ENCODE measurements around the gene TGFB1.
"Not testable (repeated sequence)": the region's sequence is repeated elsewhere in the genome, so short reads cannot be mapped to it uniquely, and the experiment has no call there.

TGFB1 gene

GRCh38 chr19:41298348-41298964 lies 55.3 kb downstream of the TGFB1 start:
- Histone ChIP-seq H3K4me2 (peak overlapping the region; percentile 79 to 90 (median 82)), H3K4me3 (peak overlapping the region in 5 of 10 experiments; percentile 5 to 28 (median 11); a peak in 5 of 20 replicates), H3K27me3 (no peaks in the 10 kb centered on the region), H3K27ac (peak overlapping the region; percentile 45 to 98 (median 81); a peak in 21 of 22 replicates), H4K20me1 (peaks cover 4 to 100% (median 99%) of the 10 kb centered on the region in 11 experiments; a peak in 20 of 22 replicates), H3K36me3 (peaks cover 65 to 98% (median 93%) of the 10 kb centered on the region in 11 experiments), H3K9ac (peak overlapping the region; percentile 41 to 90 (median 70); a peak in 20 of 22 replicates), H3K9me3 (replicated peaks in 1 of 11) (no peaks in the 10 kb centered on the region), H3K4me1 (peaks cover 77 to 94% (median 92%) of the 10 kb centered on the region in 10 experiments)
- TF ChIP-seq Cebpa-rat (IDR thresholded peaks at IDR 0.05) = no peak

DNA sequence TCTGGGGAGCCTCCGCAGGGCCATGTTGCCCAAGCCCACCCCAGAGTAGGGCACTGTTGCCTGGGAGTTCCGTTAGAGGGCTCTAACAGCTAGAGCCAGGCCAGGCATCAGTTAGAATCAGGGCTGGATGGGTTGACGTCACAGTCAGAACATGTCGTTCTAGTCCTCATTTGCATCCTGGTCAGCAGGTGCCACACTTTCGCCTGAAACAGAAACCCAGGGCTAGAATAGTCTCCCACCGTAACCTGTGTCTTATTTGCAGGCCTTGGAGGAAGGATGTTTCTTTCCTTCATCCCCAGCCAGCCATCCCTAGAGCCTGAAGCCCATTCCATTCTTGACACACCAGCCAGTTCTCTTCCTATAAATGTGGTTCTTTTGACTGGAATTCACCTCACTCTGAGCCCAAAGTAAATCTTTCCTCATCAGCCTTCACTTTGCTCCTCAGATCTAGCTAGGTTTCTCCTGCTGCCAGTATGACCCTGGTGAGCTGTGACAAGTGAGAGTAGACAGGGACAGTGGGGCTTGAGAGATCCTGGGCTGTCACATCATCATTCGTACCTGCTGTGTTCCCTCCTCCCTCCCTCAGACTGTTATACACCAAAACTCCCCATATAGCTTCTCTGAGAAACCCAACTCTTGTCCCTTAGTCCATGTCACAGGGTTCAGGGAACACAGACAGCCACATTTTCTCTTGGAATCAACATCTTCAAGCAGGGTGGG lies 55.9 kb downstream of the TGFB1 start:
- TF ChIP-seq Cebpa-rat (IDR thresholded peaks at IDR 0.05) = no peak
- H3K9me3 ChIP-seq (replicated peaks in 1 of 11) = no peaks in the 10 kb centered on the region
- H3K4me2 ChIP-seq = peak overlapping the region; percentile 79 to 90 (median 82)
- H3K27ac ChIP-seq = peak overlapping the region; percentile 41 to 98 (median 81)
- peak overlapping the region; percentile 41 to 89 (median 59); a peak in 21 of 22 replicates for H3K9ac ChIP-seq
- H3K4me1 ChIP-seq = peaks cover 70 to 87% (median 85%) of the 10 kb centered on the region in 10 experiments
- H3K36me3 ChIP-seq = peaks cover 65 to 98% (median 93%) of the 10 kb centered on the region in 11 experiments
- H3K27me3 ChIP-seq = no peaks in the 10 kb centered on the region
- H4K20me1 ChIP-seq = peaks cover 4 to 100% (median 98%) of the 10 kb centered on the region in 11 experiments; a peak in 20 of 22 replicates
- H3K4me3 ChIP-seq = peak overlapping the region in 2 of 10 experiments; percentile 11 to 18; a peak in 4 of 20 replicates

- H3K9me3 ChIP-seq (replicated peaks in 1 of 11) = no peaks in the 10 kb centered on the region
- no peak for TF ChIP-seq Cebpa-rat (IDR thresholded peaks at IDR 0.05)
- H3K36me3 ChIP-seq = peaks cover 72 to 100% (median 98%) of the 10 kb centered on the region in 11 experiments
- no peaks in the 10 kb centered on the region for H3K27me3 ChIP-seq
- H3K4me2 ChIP-seq = peak overlapping the region; percentile 79 to 90 (median 82)
- peaks cover 6 to 100% (median 98%) of the 10 kb centered on the region in 11 experiments; a peak in 20 of 22 replicates for H4K20me1 ChIP-seq
- H3K4me3 ChIP-seq = no peak overlapping the region; a peak in 1 of 20 replicates
- H3K9ac ChIP-seq = peak overlapping the region in 10 of 11 experiments; percentile 17 to 89 (median 65); a peak in 13 of 22 replicates
- H3K27ac ChIP-seq = peak overlapping the region in 10 of 11 experiments; percentile 2 to 98 (median 82); a peak in 14 of 22 replicates
- peaks cover 57 to 74% (median 72%) of the 10 kb centered on the region in 10 experiments for H3K4me1 ChIP-seq
These were observed 57.3 kb downstream of the TGFB1 start for GRCh38 chr19:41296433-41296871.

- H3K27me3 ChIP-seq = no peaks in the 10 kb centered on the region
- H4K20me1 ChIP-seq = peaks cover 13 to 100% (median 97%) of the 10 kb centered on the region in 11 experiments; a peak in 20 of 22 replicates
- TF ChIP-seq Cebpa-rat (IDR thresholded peaks at IDR 0.05) = no peak
- peaks cover 73 to 100% (median 98%) of the 10 kb centered on the region in 11 experiments for H3K36me3 ChIP-seq
- peaks cover 47 to 64% (median 62%) of the 10 kb centered on the region in 10 experiments for H3K4me1 ChIP-seq
- peak overlapping the region in 3 of 11 experiments; percentile 8 to 52 (median 14); a peak in 2 of 22 replicates for H3K9ac ChIP-seq
- H3K9me3 ChIP-seq (replicated peaks in 1 of 11) = no peaks in the 10 kb centered on the region
- peak overlapping the region in 1 of 11 experiments; percentile 2; a peak in 1 of 22 replicates for H3K27ac ChIP-seq
- peak overlapping the region in 8 of 11 experiments; percentile 79 to 90 (median 82); a peak in 8 of 22 replicates for H3K4me2 ChIP-seq
- H3K4me3 ChIP-seq = no peak overlapping the region
These were observed 58.2 kb downstream of the TGFB1 start for GRCh38 chr19:41295499-41295898.

GRCh38 chr19:41294393-41294792 lies 59.3 kb downstream of the TGFB1 start:
- H3K4me3 ChIP-seq = no peak overlapping the region
- H3K4me2 ChIP-seq = no peak overlapping the region
- no peaks in the 10 kb centered on the region for H3K9me3 ChIP-seq (replicated peaks in 1 of 11)
- TF ChIP-seq Cebpa-rat (IDR thresholded peaks at IDR 0.05) = no peak
- H3K36me3 ChIP-seq = peaks cover 81 to 100% (median 98%) of the 10 kb centered on the region in 11 experiments
- peaks cover 36 to 53% (median 51%) of the 10 kb centered on the region in 10 experiments for H3K4me1 ChIP-seq
- H4K20me1 ChIP-seq = peaks cover 18 to 100% (median 97%) of the 10 kb centered on the region in 11 experiments; a peak in 20 of 22 replicates
- no peaks in the 10 kb centered on the region for H3K27me3 ChIP-seq
- H3K9ac ChIP-seq = no peak overlapping the region
- no peak overlapping the region for H3K27ac ChIP-seq

DNA sequence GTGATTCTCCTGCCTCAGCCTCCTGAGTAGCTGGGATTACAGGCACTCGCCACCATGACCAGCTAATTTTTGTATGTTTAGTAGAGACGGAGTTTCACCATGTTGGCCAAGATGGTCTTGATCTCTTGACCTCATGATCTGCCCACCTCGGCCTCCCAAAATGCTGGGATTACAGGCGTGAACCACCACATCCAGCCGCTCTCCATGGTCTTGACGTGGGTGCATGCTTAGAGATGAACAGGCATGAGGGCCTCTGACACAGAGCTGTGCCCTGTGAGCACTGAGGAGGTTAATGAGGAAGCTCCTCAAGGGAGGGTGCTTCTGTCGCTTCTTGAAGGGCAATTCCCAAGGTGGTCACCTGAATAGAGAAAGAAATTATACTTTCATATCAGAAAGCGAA lies 63.9 kb downstream of the TGFB1 start:
- Histone ChIP-seq H4K20me1 (peaks cover 41 to 97% (median 90%) of the 10 kb centered on the region in 11 experiments; a peak in 20 of 22 replicates), H3K36me3 (peaks cover 98 to 99% (median 98%) of the 10 kb centered on the region in 11 experiments)
- H3K9me3 ChIP-seq (replicated peaks in 1 of 11); H3K9ac ChIP-seq; H3K27me3 ChIP-seq; H3K4me3 ChIP-seq; H3K27ac ChIP-seq; H3K4me2 ChIP-seq; H3K4me1 ChIP-seq: not testable (repeated sequence)

DNA sequence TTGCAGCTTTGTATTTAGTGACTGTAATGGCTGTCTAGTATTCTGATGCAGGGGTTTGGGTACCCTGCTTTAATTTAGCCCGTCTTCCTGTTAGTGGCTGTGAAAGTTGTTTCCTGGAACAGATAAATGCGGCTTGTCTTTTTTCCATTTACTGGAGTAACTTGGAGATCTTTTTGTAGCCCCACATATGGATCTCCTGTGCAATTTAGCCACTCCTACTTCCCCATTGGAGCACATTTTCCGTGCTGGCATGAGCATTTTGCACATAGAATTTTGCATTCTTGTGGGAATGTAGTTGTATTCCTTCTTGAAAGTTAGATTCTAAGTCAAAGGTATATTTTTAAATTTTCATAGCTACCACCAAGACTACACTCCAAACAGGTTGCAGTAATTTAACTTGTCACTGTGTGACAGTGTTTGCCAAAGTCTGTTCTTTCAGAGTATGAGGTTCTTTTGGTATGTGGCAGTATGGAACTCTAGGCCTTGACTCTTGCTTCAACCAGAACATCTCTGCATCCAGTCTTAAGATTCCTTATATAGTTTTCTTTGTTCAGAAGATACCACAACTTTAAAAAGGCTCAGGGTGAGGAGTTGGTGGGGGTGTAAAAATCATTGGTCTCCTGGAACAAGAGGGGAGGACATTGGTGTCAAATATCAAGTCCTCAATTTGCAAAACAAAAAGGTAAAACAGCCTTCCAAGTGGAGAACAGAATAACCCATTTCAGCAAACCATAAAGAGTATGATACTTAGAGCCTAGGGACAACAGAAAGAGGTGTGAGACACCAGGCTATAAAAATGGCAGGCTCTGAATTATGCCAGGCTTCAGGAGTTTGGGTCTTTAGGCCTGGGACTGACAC lies 64.8 kb downstream of the TGFB1 start:
- H3K9ac ChIP-seq = 0 out of 22 replicates have a peak overlapping the region, but pooled peaks of 1 of the 11 experiments have one; percentile 8
- no peak for TF ChIP-seq Cebpa-rat (IDR thresholded peaks at IDR 0.05)
- H3K36me3 ChIP-seq = peaks cover 98 to 99% (median 98%) of the 10 kb centered on the region in 11 experiments
- H4K20me1 ChIP-seq = peaks cover 46 to 97% (median 91%) of the 10 kb centered on the region in 11 experiments; a peak in 20 of 22 replicates
- H3K27me3 ChIP-seq = no peaks in the 10 kb centered on the region
- no peak overlapping the region for H3K4me3 ChIP-seq
- H3K27ac ChIP-seq = no peak overlapping the region
- no peaks in the 10 kb centered on the region; a peak in 1 of 20 replicates for H3K4me1 ChIP-seq
- H3K9me3 ChIP-seq (replicated peaks in 1 of 11) = no peaks in the 10 kb centered on the region
- no peak overlapping the region for H3K4me2 ChIP-seq
